Heart left ventricle (tissue), 16 donors: Measurements from ENCODE around the gene IREB2. TPM values are rescaled to one million over a fixed set of nuclear protein-coding genes. Genes with fewer than 3 reads are reported as not detected.

ENCODE experiments used
- ATAC-seq, 4 donors: fragments of 200-7000 bp; cut with Tn5 transposase; one replicate each; pipeline ENCODE4 v1.9.1; 2020 to 2022; ENCODE audit warnings: moderate library complexity in 4 of 4, mild to moderate bottlenecking in 3 of 4, moderate number of reproducible peaks in 1 of 4
- DNase-seq, 5 donors: peaks; one replicate each; pipeline ENCODE4 v3.0.0-alpha.2; 2020
- H3K27ac ChIP-seq, 12 donors: fragments of 200-600 bp; sonication (generic) in 4 of 12; one replicate each; pipeline versions ENCODE4 v1.5.0 to v1.8.0; 2016 to 2022; ENCODE audit warnings: mild to moderate bottlenecking in 2 of 12
- H3K27me3 ChIP-seq, 9 donors: fragments of 200-600 bp; sonication (generic) in 2 of 9; one replicate each; pipeline versions ENCODE4 v1.5.1 to v1.8.0; 2016 to 2022; ENCODE audit warnings: mild to moderate bottlenecking in 3 of 9
- H3K36me3 ChIP-seq, 9 donors: fragments of 200-600 bp; sonication (generic) in 2 of 9; one replicate each; pipeline versions ENCODE4 v1.5.0 to v1.8.0; 2018 to 2022; ENCODE audit warnings: mild to moderate bottlenecking in 2 of 9
- H3K4me1 ChIP-seq, 12 donors: fragments of 200-600 bp; sonication (generic) in 4 of 12; one replicate each; pipeline versions ENCODE4 v1.5.0 to v1.8.0; 2016 to 2022; ENCODE audit warnings: mild to moderate bottlenecking in 3 of 12
- H3K4me3 ChIP-seq, 12 donors: fragments of 200-600 bp; sonication (generic) in 4 of 12; one replicate each; pipeline versions ENCODE4 v1.5.0 to v1.8.0; 2017 to 2022; ENCODE audit warnings: mild to moderate bottlenecking in 9 of 12, moderate library complexity in 4 of 12
- H3K9me3 ChIP-seq, 12 donors: fragments of 200-600 bp; sonication (generic) in 4 of 12; one replicate each; pipeline versions ENCODE4 v1.5.0 to v1.8.0; 2016 to 2022; ENCODE audit warnings: mild to moderate bottlenecking in 1 of 12
- CTCF ChIP-seq, 12 donors: fragments of 200-600 bp; sonication (generic) in 4 of 12; IDR thresholded peaks; one replicate each; pipeline versions ENCODE4 v1.5.0 to v1.8.0; 2018 to 2022; ENCODE audit warnings: antibody characterized with exemption in 12 of 12, mild to moderate bottlenecking in 5 of 12
- POLR2A ChIP-seq, 2 donors: fragments of 450-650 bp; IDR thresholded peaks; one replicate each; pipeline ENCODE4 v1.6.1; 2017; ENCODE audit warnings: antibody characterized with exemption in 2 of 2, mild to moderate bottlenecking in 2 of 2, moderate library complexity in 2 of 2
- WGBS, 4 donors: extraction: QIAGEN DNeasy Blood & Tissue Kit in 2 of 4; methylation state at CpG; one replicate each; pipeline versions ENCODE4 v1.1.5 to v1.1.7; 2013 to 2018; 5-methylcytosine and 5-hydroxymethylcytosine counted together
- intact Hi-C, 10 donors: fragments of 100-400 bp; cut with DNase I; formaldehyde crosslinking; loops; one replicate each; pipeline versions ENCODE4 v1.11.1 to v1.14.2; 2022
- polyA plus RNA-seq, 2 donors: library from polyadenylated mRNA; stranded (reverse); fragments of 200-250 nt; gene quantifications; one replicate each; pipeline ENCODE4 v1.2.3, GENCODE V29; 2013
- total RNA-seq, 9 donors: library from RNA; depleted of rRNA in 2 of 9; stranded (reverse); fragments of >200 nt in 2 of 9; fragmentation: NEBNext Ultra II Directional in 3 of 9; extraction: Animal tissue kit (Norgen Biotek cat#: 25700) in 3 of 9; gene quantifications; one replicate each; pipeline versions ENCODE4 v1.1.0 to v1.2.4, GENCODE V29; 2016 to 2023
- donor health status: ischemic (EF 13 %, LVEDD 7.1; RV severe dilation, severe dysfunction).
- donor health status: healthy with polysubstance abuse.
- donor health status: DM: no; HTN: yes; CAD: no.
- donor health status: DM: no; HTN: no; CAD: no.
- donor health status: ischemic (EF 25% LVEDD 6.9; RV normal size, moderate dysfunction).
- donor health status: ischemic (EF 25% LVEDD 5.7; RV mildly dilated, moderate dysfunction).
- donor health status: healthy.
- donor health status: DM: yes; HTN: yes; CAD: no.
- donor health status: ischemic (EF 35%, LVEDD 5.7; RV mildly dilated, moderate dysfunction).
- donor health status: nonischemic (EF 11% LVEDD 7.7; RV severe dilation, severe dysfunction).
- donor health status: DM: yes; HTN: yes; CAD: no.
- donor health status: PGD.
- donor health status: ischemic (EF 29% LVEDD 5.4; RV normal size, mild dysfunction).
- donor health status: nonischemic (EF 23%, LVEDD 6.1; RV moderate dilation, normal function).

Gene IREB2
- total and polyA plus RNA-seq, 11 donors, result 6.3 to 50.0 (median 29.5) TPM

- H3K27ac ChIP-seq, result no peak overlapping the region
- ATAC-seq, result no peak
- 88 to 96% (median 91%) methylated on average over 5 of the region's 5 CpGs for WGBS, 4 donors
- H3K9me3 ChIP-seq, result no peaks in the 10 kb centered on the region
- no peak for DNase-seq
- no peak overlapping the region for H3K4me3 ChIP-seq
- TF ChIP-seq POLR2A (IDR thresholded peaks at IDR 0.05) (no peak), CTCF (IDR thresholded peaks at IDR 0.05) (no peak)
- intact Hi-C loops, result no loop called here
- no peaks in the 10 kb centered on the region for H3K27me3 ChIP-seq
- H3K4me1 ChIP-seq, result no peaks in the 10 kb centered on the region
- H3K36me3 ChIP-seq, result peaks cover 0 to 13% (median 0%) of the 10 kb centered on the region in 9 donors
Observed at GRCh38 chr15:78524230-78524629, 86.2 kb downstream of the IREB2 start.

GRCh38 chr15:78527325-78527724 lies 89.3 kb downstream of the IREB2 start:
- Histone ChIP-seq H3K36me3 (peaks cover 0 to 5% (median 0%) of the 10 kb centered on the region in 9 donors), H3K9me3 (no peaks in the 10 kb centered on the region), H3K27me3 (no peaks in the 10 kb centered on the region), H3K27ac (no peak overlapping the region), H3K4me1 (no peaks in the 10 kb centered on the region), H3K4me3 (no peak overlapping the region)
- WGBS, 4 donors, result 84 to 86% (median 85%) methylated on average over 5 of the region's 5 CpGs
- intact Hi-C loops, result no loop called here
- ATAC-seq, result no peak
- DNase-seq, result no peak
- TF ChIP-seq CTCF (IDR thresholded peaks at IDR 0.05) (no peak), POLR2A (IDR thresholded peaks at IDR 0.05) (no peak)

GRCh38 chr15:78533331-78533730 lies 95.3 kb downstream of the IREB2 start:
- intact Hi-C loops, result no loop called here
- H3K4me3 ChIP-seq, result no peak overlapping the region
- peaks cover 0 to 7% (median 0%) of the 10 kb centered on the region in 9 donors for H3K36me3 ChIP-seq
- H3K27me3 ChIP-seq, result no peaks in the 10 kb centered on the region
- no peak for DNase-seq
- no peak overlapping the region for H3K27ac ChIP-seq
- H3K4me1 ChIP-seq, result peaks cover 0 to 13% (median 0%) of the 10 kb centered on the region in 12 donors
- H3K9me3 ChIP-seq, result no peaks in the 10 kb centered on the region
- TF ChIP-seq POLR2A (IDR thresholded peaks at IDR 0.05), result no peak
- TF ChIP-seq CTCF (IDR thresholded peaks at IDR 0.05), result no peak
- WGBS, 4 donors, result 51 to 65% (median 58%) methylated on average over 2 of the region's 2 CpGs
- no peak for ATAC-seq

GRCh38 chr15:78536134-78536533 lies 98.1 kb downstream of the IREB2 start:
- intact Hi-C loops, result no loop called here
- WGBS, 4 donors, result 82 to 89% (median 86%) methylated on average over 1 of the region's 1 CpG
- DNase-seq, result no peak
- TF ChIP-seq CTCF (IDR thresholded peaks at IDR 0.05) (no peak), POLR2A (IDR thresholded peaks at IDR 0.05) (no peak)
- Histone ChIP-seq H3K9me3 (no peaks in the 10 kb centered on the region), H3K36me3 (peaks cover 0 to 7% (median 0%) of the 10 kb centered on the region in 9 donors), H3K27ac (no peak overlapping the region), H3K4me1 (peaks cover 0 to 19% (median 4%) of the 10 kb centered on the region in 12 donors), H3K27me3 (no peaks in the 10 kb centered on the region), H3K4me3 (no peak overlapping the region)
- no peak for ATAC-seq
